GM18520 (cell line): ENCODE results near the gene ZNRF4.
"Not testable (repeated sequence)": the region's sequence is repeated elsewhere in the genome, so short reads cannot be mapped to it uniquely, and the experiment has no call there.

Experiments
- ATAC-seq: cut with Tn5 transposase; IDR thresholded peaks from one replicate; pipeline ENCODE4 v1.9.1; 2021; ENCODE audit not compliant: unreplicated experiment

ZNRF4 gene, protein sequence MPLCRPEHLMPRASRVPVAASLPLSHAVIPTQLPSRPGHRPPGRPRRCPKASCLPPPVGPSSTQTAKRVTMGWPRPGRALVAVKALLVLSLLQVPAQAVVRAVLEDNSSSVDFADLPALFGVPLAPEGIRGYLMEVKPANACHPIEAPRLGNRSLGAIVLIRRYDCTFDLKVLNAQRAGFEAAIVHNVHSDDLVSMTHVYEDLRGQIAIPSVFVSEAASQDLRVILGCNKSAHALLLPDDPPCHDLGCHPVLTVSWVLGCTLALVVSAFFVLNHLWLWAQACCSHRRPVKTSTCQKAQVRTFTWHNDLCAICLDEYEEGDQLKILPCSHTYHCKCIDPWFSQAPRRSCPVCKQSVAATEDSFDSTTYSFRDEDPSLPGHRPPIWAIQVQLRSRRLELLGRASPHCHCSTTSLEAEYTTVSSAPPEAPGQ

DNA sequence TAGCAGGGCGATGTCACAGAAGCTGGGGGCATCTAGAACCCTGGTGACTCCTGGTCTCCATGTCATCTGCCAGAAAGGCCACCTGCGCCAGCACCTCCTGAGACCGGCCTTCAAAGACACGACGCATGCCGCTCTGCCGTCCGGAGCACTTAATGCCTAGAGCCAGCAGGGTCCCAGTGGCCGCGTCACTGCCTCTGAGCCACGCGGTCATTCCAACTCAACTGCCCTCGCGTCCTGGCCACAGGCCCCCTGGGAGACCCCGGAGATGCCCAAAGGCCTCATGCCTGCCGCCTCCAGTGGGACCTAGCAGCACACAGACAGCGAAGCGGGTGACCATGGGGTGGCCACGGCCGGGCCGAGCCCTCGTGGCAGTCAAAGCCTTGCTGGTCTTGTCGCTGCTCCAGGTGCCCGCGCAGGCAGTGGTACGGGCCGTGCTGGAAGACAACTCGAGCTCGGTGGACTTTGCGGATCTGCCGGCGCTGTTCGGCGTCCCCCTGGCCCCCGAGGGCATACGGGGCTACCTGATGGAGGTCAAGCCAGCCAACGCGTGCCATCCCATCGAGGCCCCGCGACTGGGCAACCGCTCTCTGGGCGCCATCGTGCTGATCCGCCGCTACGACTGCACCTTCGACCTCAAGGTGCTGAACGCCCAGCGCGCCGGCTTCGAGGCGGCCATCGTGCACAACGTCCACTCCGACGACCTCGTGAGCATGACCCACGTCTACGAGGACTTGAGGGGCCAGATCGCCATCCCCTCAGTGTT lies at the start of gene ZNRF4:
ZNRF4 (plus strand) TSS at position 51 of the 763 bp plus-strand sequence; CDS start at position 126, 75 bp downstream.
- no peak for ATAC-seq

DNA sequence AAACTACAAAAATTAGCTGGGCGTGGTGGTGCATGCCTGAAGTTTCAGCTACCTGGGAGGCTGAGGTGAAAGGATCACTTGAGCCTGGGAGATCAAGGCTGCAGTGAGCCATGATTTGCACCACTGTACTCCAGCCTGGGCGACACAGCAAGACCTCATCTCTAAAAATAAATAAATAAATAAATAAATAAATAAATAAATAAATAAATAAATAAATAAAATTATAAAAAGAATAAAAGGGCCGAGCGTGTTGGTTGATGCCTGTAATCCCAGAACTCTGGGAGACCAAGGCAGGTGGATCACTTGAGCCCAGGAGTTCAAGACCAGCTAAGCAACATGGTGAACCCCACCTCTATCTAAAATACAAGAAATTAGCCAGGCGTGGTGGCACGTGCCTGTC lies 49.0 kb upstream of the ZNRF4 start:
- not testable (repeated sequence) for ATAC-seq

DNA sequence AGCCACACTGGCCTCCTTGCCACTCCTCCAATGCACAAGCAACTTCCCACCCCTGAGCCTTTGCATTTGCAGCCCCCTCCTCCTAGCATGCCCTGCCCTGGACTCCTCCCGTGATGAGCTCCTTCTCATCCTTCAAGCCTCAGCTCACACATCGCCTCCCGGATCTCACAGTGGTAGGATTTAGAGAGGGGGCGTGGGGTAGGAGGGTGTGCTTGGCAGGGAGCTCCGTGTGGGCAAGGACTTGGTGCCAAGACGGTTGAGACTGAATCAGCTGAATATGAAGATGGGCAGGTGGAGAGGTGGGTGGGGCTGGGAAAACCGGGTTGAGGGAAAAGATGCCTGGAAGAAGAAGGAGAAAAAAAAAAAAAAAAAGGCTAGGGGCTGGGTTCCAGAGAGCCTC lies 48.4 kb upstream of the ZNRF4 start:
- ATAC-seq = no peak

DNA sequence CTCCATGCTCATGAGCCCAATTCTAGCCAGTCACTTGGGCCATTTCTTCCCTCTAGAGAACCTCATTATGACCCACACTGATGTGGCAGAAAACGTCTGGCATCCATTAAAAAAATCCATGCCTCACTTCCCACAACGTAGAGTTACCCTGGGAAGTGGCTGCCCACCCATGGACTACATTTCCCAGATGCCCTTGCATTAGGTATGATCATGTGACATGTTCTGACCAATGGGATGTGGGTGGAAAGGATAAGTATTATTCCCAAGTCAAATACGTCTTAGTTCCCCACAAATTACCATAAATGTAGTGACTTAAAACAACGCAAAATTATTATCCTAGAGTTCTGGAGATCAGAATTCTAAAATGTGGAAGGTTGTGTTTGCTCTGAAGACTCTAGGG lies 47.9 kb upstream of the ZNRF4 start:
- ATAC-seq = no peak

DNA sequence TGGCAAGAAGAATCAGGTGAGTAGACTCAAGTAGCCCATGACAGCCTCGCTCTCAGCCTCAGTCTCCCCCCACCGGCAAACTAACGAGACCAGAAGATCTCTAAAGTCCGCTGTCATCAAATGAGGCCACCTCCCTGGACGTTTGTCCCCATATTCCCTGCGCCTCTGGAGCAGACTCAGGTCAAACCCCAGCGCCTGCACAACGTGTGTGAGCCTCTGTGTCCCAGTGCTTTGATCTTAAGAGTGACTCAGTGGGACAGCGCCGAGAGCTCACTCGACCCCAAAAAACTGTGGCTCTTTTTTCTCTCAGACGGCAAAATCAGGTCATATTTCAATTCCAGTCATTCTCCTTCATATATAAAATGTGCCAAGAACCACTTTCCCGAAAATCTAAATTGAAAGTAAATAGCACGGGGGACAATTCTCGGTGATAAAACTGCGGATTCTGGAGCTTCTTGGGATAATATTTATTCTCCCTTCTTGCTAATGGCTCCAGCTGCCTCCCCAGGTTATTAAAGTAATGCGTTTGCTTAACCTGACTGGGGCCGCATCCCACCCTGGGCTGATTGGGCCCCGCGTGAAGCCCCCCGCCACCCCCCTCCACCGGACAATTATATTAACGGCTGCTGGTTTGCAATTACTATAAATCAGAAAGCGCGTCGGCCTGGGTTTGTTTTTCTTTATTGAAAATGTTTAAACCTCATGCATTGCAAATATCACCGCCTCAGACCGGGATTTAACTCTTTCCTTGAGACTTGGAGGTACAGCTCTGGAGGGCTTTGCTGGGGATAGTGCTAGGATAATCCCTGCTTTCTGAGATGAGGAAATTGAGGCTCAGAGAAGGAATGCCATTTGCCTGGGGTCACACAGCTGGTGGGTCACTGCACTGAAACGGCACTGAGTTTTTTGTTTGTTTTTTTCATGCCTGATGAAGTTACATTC lies 37.5 kb upstream of the ZNRF4 start:
- no peak for ATAC-seq

DNA sequence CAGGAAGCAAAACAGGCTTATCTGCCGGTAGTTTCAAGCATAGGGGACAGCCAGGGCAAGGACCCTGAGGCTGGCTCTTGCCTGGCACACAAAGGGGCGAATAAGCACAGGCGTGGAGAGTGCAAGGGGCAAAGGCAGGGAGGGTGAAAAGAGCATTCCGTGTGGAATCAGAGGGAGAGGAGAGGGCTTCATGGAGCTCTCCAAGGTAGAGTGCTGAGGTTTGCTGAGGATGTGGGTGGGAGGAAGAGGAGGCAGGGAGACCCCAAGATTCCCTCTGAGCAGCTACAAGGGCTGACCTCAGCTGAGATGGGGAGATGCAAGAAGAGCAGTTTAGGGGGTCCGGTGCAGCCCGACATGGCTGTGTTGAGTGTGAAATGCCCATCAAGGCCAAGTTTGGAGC lies 36.5 kb upstream of the ZNRF4 start:
- no peak for ATAC-seq

DNA sequence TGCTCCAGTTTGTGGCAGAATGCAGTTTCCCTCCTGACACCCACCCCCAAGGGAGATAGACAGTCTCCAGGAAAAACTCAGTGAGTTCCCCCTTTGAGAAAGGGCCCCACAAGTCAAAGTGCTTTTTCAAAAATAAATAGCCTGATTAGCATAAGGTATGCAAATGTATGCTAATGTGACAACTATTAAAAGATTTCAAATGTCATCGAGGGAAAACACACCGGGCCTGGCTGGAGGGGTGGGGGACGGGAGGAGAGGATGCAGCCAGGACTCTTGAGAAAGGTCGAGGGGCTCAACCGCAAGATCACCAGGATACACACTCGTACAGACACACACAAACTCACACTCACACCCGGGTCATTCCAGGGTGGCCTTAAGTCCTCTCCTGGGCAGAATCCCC lies 34.3 kb upstream of the ZNRF4 start:
- no peak for ATAC-seq

DNA sequence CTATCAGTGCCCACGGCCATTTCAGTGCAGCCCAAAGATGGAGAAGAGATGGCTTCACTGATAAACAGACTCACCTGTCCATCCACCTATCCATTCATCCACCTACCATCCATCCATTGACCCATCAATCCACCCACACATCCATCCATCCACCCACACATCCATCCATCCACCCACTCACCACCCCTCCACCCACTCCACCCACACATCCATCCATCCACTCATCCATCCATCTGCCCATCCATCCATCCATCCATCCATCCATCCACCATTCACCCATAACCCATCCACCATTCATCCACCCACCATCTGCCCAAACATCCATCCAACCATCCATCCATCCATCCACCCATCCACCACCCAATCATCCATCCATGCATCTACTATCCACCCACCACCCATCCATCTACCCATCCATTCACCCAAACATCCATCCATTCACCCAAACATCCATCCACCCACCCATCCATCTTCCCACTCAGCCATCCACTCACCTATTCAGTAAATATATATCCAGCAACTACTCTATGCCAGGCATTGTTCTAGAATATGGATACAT lies 31.6 kb upstream of the ZNRF4 start:
- ATAC-seq = no peak

DNA sequence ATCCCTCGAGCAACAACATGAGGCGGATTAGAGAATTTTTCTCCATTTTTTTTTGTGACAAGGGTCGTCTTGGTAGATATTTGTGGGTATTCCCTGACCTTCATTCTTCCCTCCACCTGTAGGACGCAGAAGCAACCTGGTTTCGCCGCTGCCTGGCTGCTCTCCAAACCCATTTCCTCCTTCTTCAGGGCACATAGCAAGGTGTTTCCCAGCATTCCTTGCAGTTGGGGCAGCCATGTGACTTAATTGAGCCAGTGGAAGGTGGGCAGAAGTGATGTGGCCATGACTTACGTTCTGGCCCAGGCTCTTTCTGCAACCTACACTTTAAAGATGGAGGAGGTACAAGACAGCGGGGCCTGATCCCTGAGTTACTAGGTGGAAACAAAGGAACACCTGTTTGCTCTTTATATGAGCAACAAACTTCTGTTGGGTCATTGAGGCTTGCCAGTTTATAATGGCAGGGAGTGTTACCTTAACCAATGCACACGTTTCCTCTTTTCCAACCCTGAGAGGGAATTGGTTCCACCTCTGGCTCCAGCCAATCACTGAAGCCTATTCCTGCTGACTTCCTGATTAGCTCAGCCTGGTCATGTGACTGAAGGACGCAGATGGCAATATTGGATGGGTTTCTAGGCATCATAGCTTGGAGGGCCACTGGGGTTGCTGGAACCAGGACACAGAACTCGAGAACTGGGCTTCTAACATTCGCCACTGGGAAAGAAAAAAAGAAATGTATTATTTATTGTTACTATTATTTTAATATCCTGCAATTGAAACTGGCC lies 30.8 kb upstream of the ZNRF4 start:
- ATAC-seq = no peak

DNA sequence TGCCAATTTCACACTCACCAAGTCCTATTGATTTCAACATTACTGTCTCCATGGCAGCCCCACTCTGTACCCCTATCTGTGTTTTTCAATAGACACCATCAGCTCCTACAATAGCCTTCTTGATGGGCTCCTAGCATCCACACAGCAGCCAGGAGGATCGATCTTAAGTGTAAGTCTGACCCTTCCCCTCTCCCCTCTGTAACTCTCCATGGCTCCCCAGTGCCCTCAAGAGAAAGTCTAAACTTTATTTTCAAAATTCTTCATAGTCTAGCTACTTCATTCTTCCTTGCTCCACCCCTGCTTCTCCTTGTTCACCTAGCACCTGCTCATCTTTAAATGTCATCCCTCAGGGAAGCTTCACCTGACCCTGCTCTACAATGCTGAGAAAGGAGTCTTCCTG lies 30.0 kb upstream of the ZNRF4 start:
- ATAC-seq = no peak

DNA sequence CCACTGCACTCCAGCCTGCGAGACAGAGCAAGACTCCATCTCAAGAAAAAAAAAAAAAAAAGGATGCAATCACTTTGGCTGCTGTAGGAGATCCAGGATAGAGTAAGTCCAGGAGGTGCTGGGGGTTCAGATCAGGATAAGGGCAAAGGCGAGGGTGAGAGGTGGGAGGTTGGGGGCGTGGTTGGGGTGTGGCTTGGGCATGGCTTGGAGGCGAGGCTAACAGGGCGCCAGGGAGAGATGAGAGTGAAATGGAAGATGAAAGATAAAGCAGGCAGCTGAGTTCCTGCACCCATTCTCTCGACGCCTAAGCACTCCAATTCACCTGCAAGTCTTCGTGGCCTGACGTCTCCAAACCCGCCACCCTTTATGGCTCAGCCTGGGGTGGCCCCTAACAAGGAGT lies 25.0 kb upstream of the ZNRF4 start:
- ATAC-seq = no peak

DNA sequence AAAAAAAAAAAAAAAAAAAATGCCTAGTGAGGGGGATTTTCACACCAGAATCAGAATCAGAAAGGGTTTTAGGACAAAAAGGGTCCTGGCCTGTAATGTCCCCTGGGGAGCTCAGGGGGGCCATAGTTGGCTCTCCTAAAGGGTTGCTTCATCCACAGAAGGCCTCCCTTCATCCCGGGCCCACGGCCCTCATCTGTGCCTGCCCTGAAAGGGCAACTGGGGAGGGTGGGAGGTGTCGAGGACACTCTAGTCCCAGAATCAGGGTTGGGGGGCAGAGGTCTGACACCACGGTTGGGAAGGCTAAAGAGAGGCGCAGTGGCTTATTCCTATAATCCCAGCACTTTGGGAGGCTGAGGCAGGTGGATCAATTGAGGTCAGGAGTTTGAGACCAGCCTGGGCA lies 22.5 kb upstream of the ZNRF4 start:
- no peak for ATAC-seq

DNA sequence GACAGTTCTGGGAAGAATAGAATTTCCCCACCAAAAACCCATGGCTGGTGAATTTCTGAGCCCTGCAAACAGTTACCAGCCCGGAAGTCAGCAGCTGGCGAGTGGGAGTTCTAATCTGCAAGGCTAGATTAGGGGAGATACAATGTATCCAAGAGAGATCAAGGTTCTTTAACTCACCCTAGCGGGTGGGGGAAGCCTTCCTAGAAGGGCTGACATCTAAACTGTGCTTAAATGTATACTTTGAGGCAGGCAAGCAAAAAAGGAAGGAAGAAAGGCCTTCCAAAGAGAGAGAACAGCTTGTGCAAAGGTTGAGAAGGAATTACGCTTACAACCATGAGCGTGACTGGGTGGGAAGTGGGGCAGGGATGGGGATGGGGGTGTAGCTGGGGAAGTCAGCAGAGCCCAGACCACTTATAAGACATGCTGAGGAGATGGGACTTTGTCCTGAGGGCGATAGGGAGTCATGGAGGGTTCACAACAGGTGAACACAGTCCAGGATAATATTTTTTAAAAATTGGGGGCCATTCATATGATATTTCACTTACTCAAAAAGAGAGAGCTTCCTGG lies 20.8 kb upstream of the ZNRF4 start:
- ATAC-seq = no peak

DNA sequence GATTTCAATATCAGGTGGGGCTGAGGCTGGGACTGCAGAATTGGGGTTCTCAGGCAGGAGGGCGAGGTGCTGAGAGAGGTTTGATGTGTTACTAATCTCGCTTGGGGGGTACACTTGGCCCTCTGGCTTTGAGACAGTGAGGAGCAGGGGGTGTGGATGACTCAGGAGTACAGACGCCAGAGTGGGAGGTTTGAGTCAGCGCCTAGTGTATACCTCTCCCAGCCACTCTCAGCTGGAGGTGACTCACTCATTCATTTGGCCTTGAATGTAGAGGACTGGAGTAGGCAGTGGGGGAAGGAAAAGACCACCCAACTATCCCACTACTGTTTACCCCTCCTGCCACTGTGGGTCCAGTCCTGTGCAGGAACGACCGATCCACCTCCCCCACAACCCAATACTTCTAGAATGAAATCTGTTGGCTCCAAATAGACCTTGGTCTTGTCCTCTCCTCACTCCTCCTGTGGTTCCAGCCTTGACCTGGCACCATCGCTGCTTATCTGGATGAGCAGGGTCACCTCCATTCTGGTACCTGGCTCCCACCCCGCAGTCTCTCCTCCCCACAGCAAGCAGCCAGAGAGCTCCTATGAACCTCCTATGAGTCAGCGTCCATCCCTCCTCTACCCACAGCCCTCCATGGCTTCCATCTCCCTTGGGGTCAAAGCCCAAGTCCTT lies 20.1 kb upstream of the ZNRF4 start:
- no peak for ATAC-seq

DNA sequence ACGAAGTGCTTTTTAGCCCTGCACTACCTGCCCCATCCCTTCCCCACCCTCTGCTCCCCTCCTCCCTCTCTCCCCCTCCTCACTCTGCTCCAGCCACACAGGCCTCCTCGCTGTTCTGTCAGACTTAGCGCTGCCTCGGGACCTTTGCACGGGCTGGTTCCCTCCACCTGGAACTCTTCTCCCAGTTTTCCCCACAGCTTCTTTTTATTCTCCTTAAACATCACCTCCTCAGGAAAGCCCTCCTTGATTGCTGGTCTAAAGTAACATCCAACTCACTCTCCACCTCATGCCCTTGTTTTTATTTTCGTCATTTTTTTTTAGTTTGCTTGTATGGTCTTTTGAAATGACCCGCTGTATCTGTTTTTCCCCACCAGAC lies 19.6 kb upstream of the ZNRF4 start:
- ATAC-seq = no peak

DNA sequence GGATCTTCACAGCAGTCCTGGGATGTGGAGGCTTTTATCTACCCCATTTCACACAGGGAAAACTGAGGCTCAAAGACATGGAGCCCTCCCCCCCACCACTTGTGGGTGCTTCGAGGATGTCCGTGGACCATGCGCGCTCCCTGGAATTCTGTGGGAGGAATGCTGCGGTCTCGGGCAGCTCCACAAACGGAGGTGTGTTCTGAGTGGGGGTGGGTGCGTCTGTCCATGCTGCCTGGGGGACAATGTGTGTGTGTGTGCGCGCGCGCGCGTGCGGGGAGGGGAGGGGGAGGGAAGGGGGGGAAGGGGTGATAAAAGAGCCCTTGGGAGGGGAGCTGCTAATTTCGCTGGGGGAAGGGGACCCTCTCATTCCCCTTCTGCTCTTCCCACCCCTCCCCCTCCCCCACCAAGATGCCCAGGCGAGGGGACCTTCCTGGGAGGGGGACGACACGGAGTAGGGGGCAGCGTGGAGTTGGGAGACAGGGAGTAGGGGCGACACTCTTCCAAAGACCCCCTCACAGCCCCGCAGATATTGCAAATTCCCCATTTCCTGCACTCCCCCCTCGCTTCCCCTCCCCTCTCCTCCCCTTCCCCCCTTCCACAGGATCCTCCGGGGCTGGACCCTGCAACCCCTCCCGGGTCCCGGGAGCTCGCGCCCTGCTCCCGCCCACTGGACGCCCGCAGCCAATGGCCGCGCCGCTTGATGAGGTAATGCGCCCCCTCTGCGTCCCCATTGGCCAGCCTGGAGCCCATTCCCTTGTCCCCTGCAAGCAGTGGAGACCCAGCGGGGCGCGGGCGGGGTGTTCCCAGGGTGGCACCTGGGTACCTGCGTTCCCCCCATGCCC lies 18.9 kb upstream of the ZNRF4 start:
- ATAC-seq = no peak

DNA sequence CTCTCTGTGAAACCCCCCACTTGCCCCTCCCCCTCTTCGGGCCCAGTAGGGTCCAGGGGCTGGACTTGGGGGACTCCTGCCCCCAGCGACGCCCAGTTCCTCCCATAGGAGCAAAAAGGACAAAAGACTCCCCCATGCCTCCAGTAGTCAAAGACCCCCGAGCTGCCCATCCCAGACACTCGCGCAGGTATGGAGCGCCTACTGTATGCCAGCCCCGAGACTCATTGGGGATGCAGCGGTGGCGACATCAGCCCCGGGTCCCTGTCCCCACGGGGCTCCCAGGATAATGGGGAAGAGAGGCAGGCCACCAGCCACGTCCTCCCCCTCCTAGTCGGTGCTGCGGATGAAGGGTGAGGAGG lies 18.3 kb upstream of the ZNRF4 start:
- ATAC-seq = no peak

DNA sequence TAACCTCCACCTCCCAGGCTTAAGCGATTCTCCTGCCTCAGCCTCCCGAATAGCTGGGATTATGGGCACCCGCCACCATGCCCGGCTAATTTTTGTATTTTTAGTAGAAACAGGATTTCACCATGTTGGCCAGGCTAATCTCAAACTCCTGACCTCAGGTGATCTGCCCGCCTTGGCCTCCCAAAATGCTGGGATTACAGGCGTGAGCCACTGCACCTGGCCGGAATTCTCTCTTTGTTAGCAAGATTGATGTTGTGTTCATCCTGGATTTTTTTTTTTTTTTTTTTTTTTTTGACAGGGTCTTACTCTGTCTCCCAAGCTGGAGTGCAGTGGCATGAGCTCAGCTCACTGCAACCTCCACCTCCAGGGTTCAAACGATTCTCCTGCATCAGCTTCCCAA lies 16.5 kb upstream of the ZNRF4 start:
- not testable (repeated sequence) for ATAC-seq

DNA sequence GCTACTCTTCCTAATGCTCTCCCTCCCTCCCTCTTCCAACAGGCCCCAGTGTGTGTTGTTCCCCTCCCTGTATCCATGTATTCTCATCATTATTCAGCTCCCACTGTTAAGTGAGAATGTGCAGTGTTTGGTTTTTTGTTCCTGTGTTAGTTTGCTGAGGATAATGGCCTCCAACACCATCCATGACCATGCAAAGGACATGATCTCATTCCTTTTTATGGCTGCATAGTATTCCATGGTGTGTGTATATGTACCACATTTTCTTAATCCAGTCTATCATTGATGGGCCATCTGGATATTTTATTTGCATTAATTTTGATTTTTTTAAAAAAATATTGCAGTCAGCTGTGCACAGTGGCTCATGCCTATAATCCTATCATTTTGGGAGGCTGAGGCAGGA lies 15.8 kb upstream of the ZNRF4 start:
- no peak for ATAC-seq
